SU-DHL-6 (cell line): ENCODE data around the gene GNB1L.

Experiments used
- H2AFZ ChIP-seq: fragments of 200-600 bp; sonication (generic); 2 replicates; pipeline ENCODE4 v1.6.1; 2014; ENCODE audit warnings: low read depth, mild to moderate bottlenecking, moderate library complexity, mixed read lengths, antibody characterized with exemption, low read length; ENCODE audit not compliant: severe bottlenecking
- H3F3A ChIP-seq: fragments of 200-600 bp; shearing (Covaris generic); 2 replicates; pipeline ENCODE4 v1.6.0; 2016; ENCODE audit warnings: antibody characterized with exemption, mild to moderate bottlenecking; ENCODE audit not compliant: insufficient read depth
- H3K27ac ChIP-seq: fragments of 200-600 bp; sonication (generic); 2 replicates; pipeline ENCODE4 v1.5.1; 2016; ENCODE audit warnings: low read depth, mild to moderate bottlenecking, low read length, moderate library complexity, mixed read lengths
- H3K27me3 ChIP-seq: fragments of 200-600 bp; sonication (generic), shearing (Covaris generic); 2 replicates; pipeline ENCODE4 v1.6.0; 2014; ENCODE audit warnings: mild to moderate bottlenecking, low read length
- H3K36me3 ChIP-seq: fragments of 200-600 bp; sonication (generic); 2 replicates; pipeline ENCODE4 v1.6.1; 2014; ENCODE audit warnings: mild to moderate bottlenecking, low read length, mixed read lengths
- H3K4me2 ChIP-seq: fragments of 300-600, 200-600 bp; shearing (Covaris generic), sonication (generic); 2 replicates; pipeline ENCODE4 v1.6.0; 2014; ENCODE audit warnings: low read length, low read depth, mild to moderate bottlenecking; ENCODE audit not compliant: poor library complexity, severe bottlenecking
- H3K4me3 ChIP-seq: fragments of 200-600 bp; sonication (generic); 2 replicates; pipeline ENCODE4 v1.5.1; 2014; ENCODE audit warnings: antibody characterized with exemption, low read length, mild to moderate bottlenecking, mixed read lengths; ENCODE audit not compliant: insufficient read depth, poor library complexity, severe bottlenecking
- H3K79me2 ChIP-seq: fragments of 200-600 bp; sonication (generic); 2 replicates; pipeline ENCODE4 v1.6.1; 2014; ENCODE audit warnings: mild to moderate bottlenecking, low read length, moderate library complexity; ENCODE audit not compliant: insufficient read depth
- H3K9ac ChIP-seq: fragments of 200-600 bp; sonication (generic); 2 replicates; pipeline ENCODE4 v1.7.0; 2014; ENCODE audit warnings: mild to moderate bottlenecking, low read length
- H3K9me2 ChIP-seq: fragments of 200-600 bp; sonication (generic); replicated peaks from 2 replicates; pipeline ENCODE4 v1.6.1; 2014; ENCODE audit warnings: low read length; ENCODE audit not compliant: insufficient read depth
- H3K9me3 ChIP-seq: fragments of 200-600 bp; sonication (generic); 2 replicates; pipeline ENCODE4 v1.6.1; 2014; ENCODE audit warnings: low read length, mixed read lengths; ENCODE audit not compliant: insufficient read depth
- H4K20me1 ChIP-seq: fragments of 200-600 bp; sonication (generic); 2 replicates; pipeline ENCODE4 v1.6.1; 2014; ENCODE audit warnings: low read depth, mild to moderate bottlenecking, antibody characterized with exemption, low read length, moderate library complexity, mixed read lengths
- CTCF ChIP-seq: fragments of 200-600 bp; sonication (generic); IDR thresholded peaks from one replicate; pipeline ENCODE4 v1.5.1; 2017; ENCODE audit warnings: antibody characterized with exemption, mild to moderate bottlenecking, low read length, moderate library complexity; ENCODE audit not compliant: insufficient read depth, poor library complexity, severe bottlenecking
- EZH2phosphoT487 ChIP-seq: fragments of 200-600 bp; sonication (generic), shearing (Covaris generic); conservative IDR thresholded peaks from 2 replicates; pipeline ENCODE4 v1.6.1; 2018; ENCODE audit warnings: mild to moderate bottlenecking, antibody characterized with exemption, low read length, moderate library complexity, mixed read lengths

GNB1L gene

DNA sequence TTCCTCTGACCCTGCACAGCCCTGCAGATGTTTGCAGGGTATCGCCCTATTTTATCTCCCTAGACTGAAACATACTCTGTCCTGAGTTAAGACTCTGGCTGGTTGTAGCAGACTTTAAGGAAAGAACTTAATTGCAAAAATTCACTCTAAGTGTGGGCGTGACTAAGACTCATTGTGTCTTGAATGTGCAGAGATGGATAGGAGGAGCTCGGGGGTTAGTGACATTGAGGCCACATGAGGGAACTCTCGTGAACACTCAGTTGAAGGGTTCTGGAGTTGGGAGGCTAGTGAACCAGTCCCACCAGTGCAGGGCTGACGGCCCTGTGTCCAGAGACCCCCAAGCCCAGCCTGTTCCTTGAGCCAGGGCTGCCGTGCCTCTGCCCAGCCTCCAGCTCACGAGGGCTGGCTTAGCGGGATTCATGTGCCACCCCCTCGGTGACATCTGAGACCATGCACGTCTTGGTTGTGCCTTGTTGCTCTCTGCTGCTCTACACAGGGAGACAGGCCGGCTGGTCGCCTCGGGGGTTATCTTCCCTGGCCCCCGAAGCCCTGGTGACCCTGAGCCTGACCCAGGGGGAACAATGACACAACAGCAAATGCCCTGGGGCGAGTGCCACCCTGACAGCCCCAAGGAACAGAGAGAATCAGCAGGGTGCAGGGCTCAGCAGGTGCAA lies 105.5 kb downstream of the GNB1L start:
- no peak overlapping the region for H2AFZ ChIP-seq
- no peak overlapping the region for H3K9ac ChIP-seq
- no peaks in the 10 kb centered on the region for H3K27me3 ChIP-seq
- H3K27ac ChIP-seq, result no peak overlapping the region
- H3K36me3 ChIP-seq, result no peaks in the 10 kb centered on the region
- H3K9me3 ChIP-seq, result no peaks in the 10 kb centered on the region
- H3K4me2 ChIP-seq, result no peak overlapping the region
- no peaks in the 10 kb centered on the region for H3F3A ChIP-seq
- no peaks in the 10 kb centered on the region for H4K20me1 ChIP-seq
- TF ChIP-seq CTCF, result no peak
- TF ChIP-seq EZH2phosphoT487, result no peak
- H3K4me3 ChIP-seq, result no peak overlapping the region
- H3K9me2 ChIP-seq, result no peaks in the 10 kb centered on the region
- H3K79me2 ChIP-seq, result no peaks in the 10 kb centered on the region

- H3K4me3 ChIP-seq, result no peak overlapping the region
Measured at GRCh38 chr22:19748139-19748538, 106.5 kb downstream of the GNB1L start.

DNA sequence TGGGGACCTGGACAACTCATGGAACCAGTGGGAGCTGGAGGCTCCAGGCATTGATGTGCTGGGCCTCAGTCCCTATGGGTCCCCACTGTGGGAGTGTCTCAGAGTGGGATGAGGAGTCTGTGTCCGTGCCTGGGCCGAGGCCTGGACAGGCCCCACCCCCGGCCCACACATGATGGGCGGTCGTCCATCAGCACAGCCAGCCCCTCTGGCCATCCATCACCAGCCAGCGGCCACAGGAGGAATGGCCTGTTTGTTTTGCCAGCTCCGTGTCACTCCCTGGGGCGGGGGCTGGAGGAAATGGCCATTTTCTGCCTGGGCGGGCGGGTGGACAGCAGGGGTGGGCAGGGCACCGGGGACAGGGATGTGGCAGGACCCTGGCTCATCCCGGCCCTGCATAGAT lies 107.1 kb downstream of the GNB1L start:
- Histone ChIP-seq H3K4me2 (no peak overlapping the region), H3K4me3 (no peak overlapping the region), H3K27me3 (no peaks in the 10 kb centered on the region), H4K20me1 (no peaks in the 10 kb centered on the region), H2AFZ (no peak overlapping the region), H3K27ac (no peak overlapping the region), H3K79me2 (no peaks in the 10 kb centered on the region), H3K9ac (no peak overlapping the region), H3K9me2 (no peaks in the 10 kb centered on the region), H3F3A (no peaks in the 10 kb centered on the region), H3K36me3 (no peaks in the 10 kb centered on the region), H3K9me3 (no peaks in the 10 kb centered on the region)
- TF ChIP-seq CTCF, result no peak
- no peak for TF ChIP-seq EZH2phosphoT487

More at GRCh38 chr22:19748139-19748538, 106.5 kb downstream of the GNB1L start:
- H2AFZ ChIP-seq, result no peak overlapping the region
- H3K9me3 ChIP-seq, result no peaks in the 10 kb centered on the region
- H3F3A ChIP-seq, result no peaks in the 10 kb centered on the region
- TF ChIP-seq EZH2phosphoT487 (no peak), CTCF (no peak)
- H3K4me2 ChIP-seq, result no peak overlapping the region
- H4K20me1 ChIP-seq, result no peaks in the 10 kb centered on the region
- H3K36me3 ChIP-seq, result no peaks in the 10 kb centered on the region
- no peak overlapping the region for H3K9ac ChIP-seq
- H3K27ac ChIP-seq, result no peak overlapping the region
- H3K79me2 ChIP-seq, result no peaks in the 10 kb centered on the region
- H3K9me2 ChIP-seq, result no peaks in the 10 kb centered on the region
- no peaks in the 10 kb centered on the region for H3K27me3 ChIP-seq
